SH-SY5Y (cell line): ENCODE data around the gene DQX1.

Experiments
- GATA2 ChIP-seq: IDR thresholded peaks from 2 replicates; pipeline ENCODE4 v1.6.1; 2011; ENCODE audit warnings: mild to moderate bottlenecking, low read depth, low read length
- GATA3 ChIP-seq: IDR thresholded peaks from 2 replicates; pipeline ENCODE4 v1.6.1; 2011; ENCODE audit warnings: low read depth, mild to moderate bottlenecking, low read length, moderate library complexity

- TF ChIP-seq GATA3 (no peak), GATA2 (no peak)
Observed at GRCh38 chr2:74491648-74492544, 34.1 kb downstream of the DQX1 start.
